ENCODE measurements around the gene EHD2. TPM values are rescaled to one million over a fixed set of nuclear protein-coding genes. Genes with fewer than 3 reads are reported as not detected.
"Not testable (repeated sequence)": the region's sequence is repeated elsewhere in the genome, so short reads cannot be mapped to it uniquely, and the experiment has no call there.

Gene EHD2
- total and polyA plus RNA-seq, 9 donors = 28.0 to 162 (median 102) TPM

DNA sequence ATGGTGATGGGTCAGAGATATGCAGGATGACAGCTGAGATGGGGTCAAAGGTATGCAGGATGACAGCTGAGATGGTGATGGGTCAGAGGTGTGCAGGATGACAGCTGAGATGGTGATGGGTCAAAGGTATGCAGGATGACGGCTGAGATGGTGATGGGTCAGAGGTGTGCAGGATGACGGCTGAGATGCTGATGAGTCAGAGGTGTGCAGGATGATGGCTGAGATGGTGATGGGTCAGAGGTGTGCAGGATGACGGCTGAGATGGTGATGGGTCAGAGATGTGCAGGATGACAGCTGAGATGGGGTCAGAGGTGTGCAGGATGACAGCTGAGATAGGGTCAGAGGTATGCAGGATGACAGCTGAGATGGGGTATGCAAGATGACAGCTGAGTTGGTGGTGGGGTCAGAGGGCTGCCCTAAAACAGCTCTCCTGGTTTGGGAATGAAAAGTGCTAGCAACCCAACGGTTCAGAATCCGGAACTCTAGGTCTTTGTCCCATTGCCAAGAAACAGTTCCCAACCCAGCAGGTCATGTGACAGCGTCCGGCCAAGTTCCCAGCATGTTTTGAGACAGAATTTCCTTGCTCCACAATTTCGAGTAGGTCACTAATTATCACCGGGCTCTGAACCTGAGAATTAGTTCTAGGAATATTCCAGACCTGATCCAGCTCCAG is 68.5 kb downstream of the EHD2 start:
- H3K4me3 ChIP-seq = no peak overlapping the region
- TF ChIP-seq POLR2A (IDR thresholded peaks at IDR 0.05) (no peak), EP300 (IDR thresholded peaks at IDR 0.05) (no peak)
- TF ChIP-seq, protein P1, sequence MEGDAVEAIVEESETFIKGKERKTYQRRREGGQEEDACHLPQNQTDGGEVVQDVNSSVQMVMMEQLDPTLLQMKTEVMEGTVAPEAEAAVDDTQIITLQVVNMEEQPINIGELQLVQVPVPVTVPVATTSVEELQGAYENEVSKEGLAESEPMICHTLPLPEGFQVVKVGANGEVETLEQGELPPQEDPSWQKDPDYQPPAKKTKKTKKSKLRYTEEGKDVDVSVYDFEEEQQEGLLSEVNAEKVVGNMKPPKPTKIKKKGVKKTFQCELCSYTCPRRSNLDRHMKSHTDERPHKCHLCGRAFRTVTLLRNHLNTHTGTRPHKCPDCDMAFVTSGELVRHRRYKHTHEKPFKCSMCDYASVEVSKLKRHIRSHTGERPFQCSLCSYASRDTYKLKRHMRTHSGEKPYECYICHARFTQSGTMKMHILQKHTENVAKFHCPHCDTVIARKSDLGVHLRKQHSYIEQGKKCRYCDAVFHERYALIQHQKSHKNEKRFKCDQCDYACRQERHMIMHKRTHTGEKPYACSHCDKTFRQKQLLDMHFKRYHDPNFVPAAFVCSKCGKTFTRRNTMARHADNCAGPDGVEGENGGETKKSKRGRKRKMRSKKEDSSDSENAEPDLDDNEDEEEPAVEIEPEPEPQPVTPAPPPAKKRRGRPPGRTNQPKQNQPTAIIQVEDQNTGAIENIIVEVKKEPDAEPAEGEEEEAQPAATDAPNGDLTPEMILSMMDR (IDR thresholded peaks at IDR 0.05) = no peak
- no peaks in the 10 kb centered on the region for H3K27me3 ChIP-seq
- DNase-seq = peak; percentile 47 to 77 (median 63)
- no peaks in the 10 kb centered on the region for H3K9me3 ChIP-seq
- intact Hi-C loops (cut with DNase I) = loop anchor here in 1 of 4 donors (10.0 kb wide), 2 partner anchors 67 to 257 kb away; partner anchors contain the start of gene EHD2
- peaks cover 13% of the 10 kb centered on the region for H3K4me1 ChIP-seq (ENCODE audit: insufficient read depth)
- peak overlapping the region in 1 of 2 donors; percentile 17 for H3K27ac ChIP-seq
- H3K36me3 ChIP-seq = no peaks in the 10 kb centered on the region
- WGBS, 3 donors = 24 to 25% (median 24%) methylated on average over 9 of the region's 9 CpGs

DNA sequence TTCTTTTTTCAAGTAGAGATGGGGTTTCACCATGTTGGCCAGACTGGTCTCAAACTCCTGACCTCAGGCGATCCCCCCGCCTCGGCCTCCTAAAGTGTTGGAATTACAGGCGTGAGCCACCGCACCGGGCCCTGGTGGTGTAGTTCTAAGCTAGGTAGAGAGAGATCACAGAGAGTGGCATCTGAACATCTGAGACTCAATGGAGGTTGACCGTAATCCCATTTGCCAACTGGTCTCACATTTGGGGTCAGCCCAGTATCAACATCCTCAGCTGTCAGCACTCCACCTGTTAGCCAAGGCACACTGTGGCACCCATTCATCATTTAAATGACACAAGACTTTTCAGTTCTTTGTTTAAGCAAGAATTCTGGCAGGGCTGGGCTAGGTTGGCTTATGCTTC is 73.3 kb downstream of the EHD2 start:
- peaks cover 4% of the 10 kb centered on the region for H3K4me1 ChIP-seq (ENCODE audit: insufficient read depth)
- DNase-seq = no peak
- no peaks in the 10 kb centered on the region for H3K9me3 ChIP-seq
- WGBS, 3 donors = 91 to 96% (median 92%) methylated on average over 7 of the region's 7 CpGs
- TF ChIP-seq POLR2A (IDR thresholded peaks at IDR 0.05) (no peak), EP300 (IDR thresholded peaks at IDR 0.05) (no peak)
- TF ChIP-seq, protein P1 (IDR thresholded peaks at IDR 0.05) = no peak
- H3K27ac ChIP-seq = no peak overlapping the region
- H3K36me3 ChIP-seq = no peaks in the 10 kb centered on the region
- no peak overlapping the region for H3K4me3 ChIP-seq
- intact Hi-C loops (cut with DNase I) = loop anchor here in 2 of 4 donors (5.0 to 10.0 kb wide), 3 partner anchors 72 to 262 kb away; partner anchors contain the start of gene EHD2 (in 2 of the 2)
- no peaks in the 10 kb centered on the region for H3K27me3 ChIP-seq

DNA sequence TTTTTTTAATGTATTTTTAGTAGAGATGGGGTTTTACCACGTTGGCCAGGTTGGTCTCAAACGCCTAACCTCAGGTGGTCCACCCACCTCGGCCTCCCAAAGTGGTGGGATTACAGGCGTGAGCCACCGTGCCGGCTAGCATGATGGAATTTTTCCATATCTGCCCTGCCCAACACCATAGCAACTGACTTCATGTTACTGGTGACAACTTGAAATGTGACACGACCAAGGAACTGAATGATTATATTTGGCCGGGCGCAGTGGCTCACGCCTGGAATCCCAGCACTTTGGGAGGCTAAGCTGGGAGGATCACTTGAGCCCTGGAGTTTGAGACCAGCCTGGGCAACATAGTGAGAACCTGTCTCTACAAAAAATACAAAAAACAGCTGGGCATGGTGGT is 74.1 kb downstream of the EHD2 start:
- not testable (repeated sequence) for H3K4me3 ChIP-seq; DNase-seq; H3K27ac ChIP-seq; H3K27me3 ChIP-seq; H3K9me3 ChIP-seq; H3K36me3 ChIP-seq; H3K4me1 ChIP-seq (ENCODE audit: insufficient read depth)
- WGBS, 3 donors = 85 to 89% (median 88%) methylated on average over 10 of the region's 10 CpGs
- intact Hi-C loops (cut with DNase I) = loop anchor here in 2 of 4 donors (5.0 to 10.0 kb wide), 3 partner anchors 73 to 263 kb away; partner anchors contain the start of gene EHD2 (in 2 of the 2)

DNA sequence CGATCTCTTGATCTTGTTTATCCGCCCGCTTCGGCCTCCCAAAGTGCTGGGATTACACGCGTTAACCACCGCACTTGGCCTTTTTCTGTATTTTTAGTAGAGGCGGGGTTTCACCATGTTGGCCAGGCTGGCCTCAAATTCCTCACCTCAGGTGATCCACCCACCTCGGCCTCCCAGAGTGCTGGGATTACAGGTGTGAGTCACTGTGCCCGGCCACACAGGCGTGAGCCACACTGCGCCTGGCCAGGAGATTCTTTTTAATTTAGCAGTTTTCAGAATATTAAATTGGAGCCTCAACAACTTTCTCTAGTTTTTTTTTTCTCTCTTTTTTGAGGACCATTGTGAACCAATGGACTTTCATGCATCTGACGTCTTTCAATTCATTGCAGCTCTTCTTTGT is 76.6 kb downstream of the EHD2 start:
- H3K4me3 ChIP-seq; H3K4me1 ChIP-seq (ENCODE audit: insufficient read depth); H3K27me3 ChIP-seq; H3K36me3 ChIP-seq; H3K9me3 ChIP-seq; H3K27ac ChIP-seq; DNase-seq: not testable (repeated sequence)
- whole genome bisulfite sequencing, 3 donors = 93 to 97% (median 94%) methylated on average over 13 of the region's 13 CpGs
- intact Hi-C loops (cut with DNase I) = loop anchor here in 3 of 4 donors (5.0 to 10.0 kb wide), 4 partner anchors 75 to 265 kb away; partner anchors contain the start of gene EHD2 (in 2 of the 3)

DNA sequence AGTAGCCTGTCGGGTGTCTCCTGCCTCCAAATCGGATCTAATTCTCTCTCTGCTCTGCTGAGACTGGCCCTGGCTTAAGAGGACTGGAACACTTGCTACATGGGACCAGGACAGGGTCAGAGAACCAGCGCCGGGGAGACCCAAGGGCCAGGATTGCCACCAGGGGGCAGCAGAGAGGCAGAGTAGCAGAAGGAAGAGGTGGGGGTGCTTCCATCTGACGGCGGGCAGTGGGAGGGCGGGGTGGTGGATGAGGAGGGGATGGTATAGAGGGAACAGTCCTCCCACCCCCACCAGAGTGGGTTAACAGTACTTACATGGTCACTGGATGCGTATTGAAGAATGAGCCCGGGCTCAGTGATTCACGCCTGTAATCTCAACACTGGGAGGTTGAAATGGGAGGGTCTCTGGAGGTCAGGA is 77.2 kb downstream of the EHD2 start:
- TF ChIP-seq EP300 (IDR thresholded peaks at IDR 0.05) (no peak), POLR2A (IDR thresholded peaks at IDR 0.05) (no peak)
- TF ChIP-seq, protein P1 (IDR thresholded peaks at IDR 0.05) = peak; percentile 42 to 62 (median 47)
- intact Hi-C loops (cut with DNase I) = loop anchor here in 1 of 4 donors (10.0 kb wide), 1 partner anchor 96 kb away; no protein-coding TSS in a partner anchor
- Histone ChIP-seq H3K36me3 (no peaks in the 10 kb centered on the region), H3K27ac (no peak overlapping the region), H3K27me3 (no peaks in the 10 kb centered on the region), H3K9me3 (no peaks in the 10 kb centered on the region), H3K4me3 (no peak overlapping the region), H3K4me1 (ENCODE audit: insufficient read depth) (no peaks in the 10 kb centered on the region)
- DNase-seq = peak; percentile 75 to 89 (median 84)
- WGBS, 3 donors = 5 to 11% (median 8%) methylated on average over 10 of the region's 10 CpGs

All from ovary (tissue), 9 donors.